ENCODE results near the gene ATP5F1E. TPM values are rescaled to one million over a fixed set of nuclear protein-coding genes. Genes with fewer than 3 reads are reported as not detected.

The ATP5F1E gene
- total and polyA plus RNA-seq, 9 of the 15 experiments (the other 6 are each of a cell fraction or from before 2014, with no cell fraction given), result 60.3 to 162 (median 113) TPM

GRCh38 chr20:59020938-59021551, 11.1 kb downstream of the ATP5F1E start (continued):
- TF ChIP-seq CHAMP1 (IDR thresholded peaks at IDR 0.05) (no peak), CC2D1A (IDR thresholded peaks at IDR 0.05) (peak; percentile 96; the same call in 1 of the 2 replicates), CTBP1 (IDR thresholded peaks at IDR 0.05; ENCODE audit: borderline replicate concordance) (peak; percentile 14; the same call in 1 of the 2 replicates), ZEB2 (IDR thresholded peaks at IDR 0.05) (0 out of 2 replicates have a peak, but pooled peaks have one; percentile 33), STAT5A (IDR thresholded peaks at IDR 0.05; ENCODE audit: borderline replicate concordance, low read length) (peak; percentile 96), DIDO1 (tag; IDR thresholded peaks at IDR 0.05; ENCODE audit: low read depth) (no peak), ZBTB5 (IDR thresholded peaks at IDR 0.05) (no peak), CHD4 (IDR thresholded peaks at IDR 0.05; ENCODE audit: insufficient read depth, insufficient replicate concordance, low read depth, low read length, poor library complexity, severe bottlenecking) (no peak), ZNF280B (CRISPR knock-in tag; IDR thresholded peaks at IDR 0.05) (no peak), FOXM1 (IDR thresholded peaks at IDR 0.05; ENCODE audit: low read depth) (peak; percentile 92), FOXM1 (CRISPR knock-in tag; IDR thresholded peaks at IDR 0.05; ENCODE audit: low read depth) (no peak), ATF7 (IDR thresholded peaks at IDR 0.05) (peak; percentile 42; the same call in 1 of the 2 replicates), NCOA2 (IDR thresholded peaks at IDR 0.05; ENCODE audit: partially characterized antibody in 2 of 2) (peak in 1 of 2 experiments; percentile 76), ARHGAP35 (IDR thresholded peaks at IDR 0.05; ENCODE audit: partially characterized antibody) (no peak), SMAD4 (CRISPR knock-in tag; conservative IDR thresholded peaks at IDR 0.05) (peak; percentile 60; the same call in 1 of the 2 replicates), NEUROD1 (IDR thresholded peaks at IDR 0.05; ENCODE audit: borderline replicate concordance, low read depth, low read length, partially characterized antibody) (peak; percentile 90), RHOXF2B (CRISPR knock-in tag; conservative IDR thresholded peaks at IDR 0.05) (no peak), DACH1 (IDR thresholded peaks at IDR 0.05; ENCODE audit: partially characterized antibody) (no peak), SMARCA5 (IDR thresholded peaks at IDR 0.05) (no peak), KLF16 (IDR thresholded peaks at IDR 0.05) (peak; percentile 96)
- TF ChIP-seq, protein P1, sequence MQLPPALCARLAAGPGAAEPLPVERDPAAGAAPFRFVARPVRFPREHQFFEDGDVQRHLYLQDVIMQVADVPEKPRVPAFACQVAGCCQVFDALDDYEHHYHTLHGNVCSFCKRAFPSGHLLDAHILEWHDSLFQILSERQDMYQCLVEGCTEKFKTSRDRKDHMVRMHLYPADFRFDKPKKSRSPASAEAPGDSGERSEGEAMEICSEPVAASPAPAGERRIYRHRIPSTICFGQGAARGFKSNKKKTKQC (CRISPR knock-in tag; IDR thresholded peaks at IDR 0.05), result no peak
- TF ChIP-seq, protein P2, sequence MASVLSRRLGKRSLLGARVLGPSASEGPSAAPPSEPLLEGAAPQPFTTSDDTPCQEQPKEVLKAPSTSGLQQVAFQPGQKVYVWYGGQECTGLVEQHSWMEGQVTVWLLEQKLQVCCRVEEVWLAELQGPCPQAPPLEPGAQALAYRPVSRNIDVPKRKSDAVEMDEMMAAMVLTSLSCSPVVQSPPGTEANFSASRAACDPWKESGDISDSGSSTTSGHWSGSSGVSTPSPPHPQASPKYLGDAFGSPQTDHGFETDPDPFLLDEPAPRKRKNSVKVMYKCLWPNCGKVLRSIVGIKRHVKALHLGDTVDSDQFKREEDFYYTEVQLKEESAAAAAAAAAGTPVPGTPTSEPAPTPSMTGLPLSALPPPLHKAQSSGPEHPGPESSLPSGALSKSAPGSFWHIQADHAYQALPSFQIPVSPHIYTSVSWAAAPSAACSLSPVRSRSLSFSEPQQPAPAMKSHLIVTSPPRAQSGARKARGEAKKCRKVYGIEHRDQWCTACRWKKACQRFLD (CRISPR knock-in tag; IDR thresholded peaks at IDR 0.05), result peak; percentile 79; the same call in 1 of the 2 replicates
